ENCODE measurements around the gene TKT.
"Not testable (repeated sequence)": the region's sequence is repeated elsewhere in the genome, so short reads cannot be mapped to it uniquely, and the experiment has no call there.

The TKT gene

DNA sequence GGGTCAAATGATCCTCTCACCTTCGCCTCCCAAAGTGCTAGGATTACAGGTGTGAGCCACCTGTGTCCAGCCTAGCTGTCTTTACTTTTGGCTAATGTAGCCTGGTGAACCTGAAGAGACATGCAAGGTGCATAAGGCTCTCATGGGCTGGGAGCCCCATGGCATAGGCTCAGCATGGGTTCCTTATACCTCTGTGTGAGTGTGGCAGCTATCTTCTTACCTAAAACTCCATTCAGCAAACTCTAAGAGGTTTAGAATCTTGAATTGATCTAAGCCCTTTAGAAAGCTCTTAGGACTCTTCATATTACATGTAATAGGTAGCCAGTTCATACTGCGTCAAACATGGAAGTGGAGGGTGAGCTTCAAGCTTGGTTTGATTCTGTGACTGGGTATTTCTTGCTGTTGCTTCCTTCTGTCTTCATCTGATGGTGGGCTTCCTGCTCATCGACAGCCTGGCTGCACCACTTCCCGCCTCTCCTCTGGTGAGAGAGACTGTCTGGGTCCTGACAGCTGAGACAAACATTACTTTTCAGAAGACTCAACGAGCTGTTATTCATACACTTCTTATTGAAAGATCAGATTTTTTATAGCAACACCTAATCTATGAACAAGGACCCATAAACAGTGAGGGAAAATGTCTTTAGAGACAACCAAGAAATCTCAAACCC is 19.2 kb upstream of the TKT start:
- DNase-seq (ENCODE audit: low read depth) = no peak
- TF ChIP-seq MYC (IDR thresholded peaks at IDR 0.05; ENCODE audit: low read depth, low read length) (no peak), POLR2A (IDR thresholded peaks at IDR 0.05; ENCODE audit: extremely low read depth, insufficient read length) (no peak)
- TF ChIP-seq, protein P1, sequence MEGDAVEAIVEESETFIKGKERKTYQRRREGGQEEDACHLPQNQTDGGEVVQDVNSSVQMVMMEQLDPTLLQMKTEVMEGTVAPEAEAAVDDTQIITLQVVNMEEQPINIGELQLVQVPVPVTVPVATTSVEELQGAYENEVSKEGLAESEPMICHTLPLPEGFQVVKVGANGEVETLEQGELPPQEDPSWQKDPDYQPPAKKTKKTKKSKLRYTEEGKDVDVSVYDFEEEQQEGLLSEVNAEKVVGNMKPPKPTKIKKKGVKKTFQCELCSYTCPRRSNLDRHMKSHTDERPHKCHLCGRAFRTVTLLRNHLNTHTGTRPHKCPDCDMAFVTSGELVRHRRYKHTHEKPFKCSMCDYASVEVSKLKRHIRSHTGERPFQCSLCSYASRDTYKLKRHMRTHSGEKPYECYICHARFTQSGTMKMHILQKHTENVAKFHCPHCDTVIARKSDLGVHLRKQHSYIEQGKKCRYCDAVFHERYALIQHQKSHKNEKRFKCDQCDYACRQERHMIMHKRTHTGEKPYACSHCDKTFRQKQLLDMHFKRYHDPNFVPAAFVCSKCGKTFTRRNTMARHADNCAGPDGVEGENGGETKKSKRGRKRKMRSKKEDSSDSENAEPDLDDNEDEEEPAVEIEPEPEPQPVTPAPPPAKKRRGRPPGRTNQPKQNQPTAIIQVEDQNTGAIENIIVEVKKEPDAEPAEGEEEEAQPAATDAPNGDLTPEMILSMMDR (IDR thresholded peaks at IDR 0.05; ENCODE audit: low read depth, low read length) = no peak
- TF ChIP-seq, protein P2, sequence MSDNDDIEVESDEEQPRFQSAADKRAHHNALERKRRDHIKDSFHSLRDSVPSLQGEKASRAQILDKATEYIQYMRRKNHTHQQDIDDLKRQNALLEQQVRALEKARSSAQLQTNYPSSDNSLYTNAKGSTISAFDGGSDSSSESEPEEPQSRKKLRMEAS (IDR thresholded peaks at IDR 0.05; ENCODE audit: low read depth, low read length) = no peak
- H3K4me3 ChIP-seq (ENCODE audit: low read depth, low read length) = no peak overlapping the region

DNA sequence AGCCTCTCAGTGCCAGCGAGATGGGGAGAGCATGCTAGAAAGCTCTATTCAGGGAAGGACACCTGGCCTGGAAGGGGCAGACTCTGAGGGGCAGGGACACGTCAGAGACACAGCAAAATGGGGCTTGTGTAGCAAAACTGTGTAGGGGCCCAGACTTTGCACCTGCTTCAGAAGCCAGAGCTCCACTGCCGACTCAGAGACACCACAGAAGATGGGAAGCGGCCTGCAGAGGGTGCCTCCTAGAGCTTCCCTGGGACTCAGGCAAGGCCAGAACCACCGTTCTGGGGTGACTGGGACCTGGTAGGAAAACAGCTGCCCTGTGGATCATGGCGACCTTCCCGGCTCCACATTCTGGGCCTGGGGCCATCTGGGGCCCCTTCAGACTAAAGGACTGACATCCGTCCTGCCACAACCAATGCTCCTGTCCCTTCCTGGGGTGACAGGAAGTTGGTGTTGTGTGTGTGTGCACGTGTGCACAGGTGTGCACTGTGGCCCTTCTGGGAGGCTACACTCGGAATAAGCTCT is 17.4 kb upstream of the TKT start:
- no peak overlapping the region for H3K4me3 ChIP-seq (ENCODE audit: low read depth, low read length)

DNA sequence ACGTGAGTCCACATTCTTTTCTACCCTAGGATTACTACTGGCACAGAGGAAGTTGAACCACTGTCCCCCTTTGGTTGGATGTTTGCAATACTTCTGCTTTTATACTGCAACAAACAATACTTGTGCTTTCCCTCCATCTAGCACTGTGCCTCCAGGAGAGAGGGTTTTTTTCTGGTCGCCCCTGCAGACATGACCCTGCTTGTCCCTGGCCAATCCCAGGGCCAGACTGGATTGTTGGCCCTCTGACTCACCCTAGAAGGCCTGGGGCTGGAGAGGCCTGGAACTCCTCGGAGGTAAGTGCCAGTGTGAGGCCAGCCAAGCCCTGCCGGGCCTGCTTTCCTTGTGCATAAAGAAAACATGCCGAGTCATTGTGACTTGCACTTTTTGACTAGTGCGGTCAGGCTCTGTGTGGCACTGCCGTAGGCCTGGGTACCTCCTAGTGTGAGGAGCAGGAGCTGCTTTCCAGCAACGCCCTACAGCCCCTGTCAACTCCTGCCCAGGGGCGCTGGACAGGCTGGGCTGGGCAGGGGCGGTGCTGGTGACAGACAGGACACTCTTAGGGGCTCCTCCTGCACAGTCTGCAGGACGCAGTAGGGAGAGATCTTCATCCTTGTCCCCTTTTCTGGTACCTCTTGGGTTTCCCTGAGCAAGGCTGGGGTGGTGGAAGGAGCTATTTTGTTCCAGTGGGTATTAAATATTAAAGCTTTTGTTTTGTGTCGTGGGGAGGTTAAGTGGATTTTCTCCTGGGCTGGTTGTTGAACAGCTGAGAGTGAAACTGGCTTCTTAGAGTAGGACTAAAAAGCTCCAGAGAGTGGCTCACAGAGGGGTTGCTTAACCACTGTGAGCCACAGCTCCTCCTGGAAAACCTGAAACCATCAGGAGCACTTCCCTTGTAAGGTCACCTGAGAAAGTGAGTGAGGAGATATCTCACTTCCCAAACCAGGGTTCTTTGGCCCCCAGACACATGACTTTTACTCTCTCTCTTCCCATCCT is 14.4 kb upstream of the TKT start:
- peak; percentile 99 for DNase-seq (ENCODE audit: low read depth)
- peak overlapping the region; percentile 40 for H3K4me3 ChIP-seq (ENCODE audit: low read depth, low read length)
- TF ChIP-seq, protein P2 (IDR thresholded peaks at IDR 0.05; ENCODE audit: low read depth, low read length) = peak; percentile 40
- TF ChIP-seq MYC (IDR thresholded peaks at IDR 0.05; ENCODE audit: low read depth, low read length) (peak; percentile 64), POLR2A (IDR thresholded peaks at IDR 0.05; ENCODE audit: extremely low read depth, insufficient read length) (no peak)
- TF ChIP-seq, protein P1 (IDR thresholded peaks at IDR 0.05; ENCODE audit: low read depth, low read length) = peak; percentile 4

More for the DNA sequence above, 17.4 kb upstream of the TKT start:
- TF ChIP-seq MYC (IDR thresholded peaks at IDR 0.05; ENCODE audit: low read depth, low read length) (no peak), POLR2A (IDR thresholded peaks at IDR 0.05; ENCODE audit: extremely low read depth, insufficient read length) (no peak)
- TF ChIP-seq, protein P1 (IDR thresholded peaks at IDR 0.05; ENCODE audit: low read depth, low read length) = no peak
- TF ChIP-seq, protein P2 (IDR thresholded peaks at IDR 0.05; ENCODE audit: low read depth, low read length) = no peak
- no peak for DNase-seq (ENCODE audit: low read depth)

DNA sequence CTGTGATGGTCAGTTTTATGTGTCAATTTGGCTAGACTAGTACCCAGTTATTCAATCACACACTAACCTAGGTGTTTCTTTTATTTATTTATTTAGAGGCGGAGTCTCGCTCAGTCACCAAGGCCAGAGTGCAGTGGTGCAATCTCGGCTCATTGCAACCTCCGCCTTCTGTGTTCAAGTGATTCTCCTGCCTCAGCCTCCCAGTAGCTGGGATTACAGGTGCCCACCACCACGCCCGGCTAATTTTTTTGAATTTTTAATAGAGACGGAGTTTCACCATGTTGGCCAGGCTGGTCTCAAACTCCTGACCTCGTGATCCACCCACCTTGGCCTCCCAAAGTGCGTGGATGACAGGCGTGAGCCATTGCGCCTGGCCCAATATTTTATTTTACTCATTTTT is 13.4 kb upstream of the TKT start:
- peak overlapping the region; percentile 40 for H3K4me3 ChIP-seq (ENCODE audit: low read depth, low read length)
- DNase-seq (ENCODE audit: low read depth) = not testable (repeated sequence)

DNA sequence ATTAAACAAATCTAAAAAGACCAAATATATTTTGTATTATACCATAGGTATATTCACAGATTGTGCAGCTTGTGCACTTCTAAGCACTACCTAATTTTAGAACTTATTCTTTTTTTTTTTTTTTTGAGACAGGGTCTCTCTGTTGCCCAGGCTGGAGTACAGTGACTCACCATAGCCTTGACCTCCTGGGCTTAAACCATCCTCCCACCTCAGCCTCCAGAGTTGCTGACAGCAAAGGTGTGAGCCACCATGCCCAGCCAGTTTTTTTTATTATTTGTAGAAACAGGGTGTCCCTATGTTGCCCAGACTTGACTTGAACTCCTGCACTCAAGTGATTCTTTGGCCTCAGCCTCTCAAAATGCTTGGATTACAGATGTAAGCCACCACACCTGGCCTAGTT is 11.9 kb upstream of the TKT start:
- no peak overlapping the region for H3K4me3 ChIP-seq (ENCODE audit: low read depth, low read length)
- TF ChIP-seq, protein P1 (IDR thresholded peaks at IDR 0.05; ENCODE audit: low read depth, low read length) = no peak
- TF ChIP-seq POLR2A (IDR thresholded peaks at IDR 0.05; ENCODE audit: extremely low read depth, insufficient read length) (no peak), MYC (IDR thresholded peaks at IDR 0.05; ENCODE audit: low read depth, low read length) (no peak)
- TF ChIP-seq, protein P2 (IDR thresholded peaks at IDR 0.05; ENCODE audit: low read depth, low read length) = no peak
- no peak for DNase-seq (ENCODE audit: low read depth)

DNA sequence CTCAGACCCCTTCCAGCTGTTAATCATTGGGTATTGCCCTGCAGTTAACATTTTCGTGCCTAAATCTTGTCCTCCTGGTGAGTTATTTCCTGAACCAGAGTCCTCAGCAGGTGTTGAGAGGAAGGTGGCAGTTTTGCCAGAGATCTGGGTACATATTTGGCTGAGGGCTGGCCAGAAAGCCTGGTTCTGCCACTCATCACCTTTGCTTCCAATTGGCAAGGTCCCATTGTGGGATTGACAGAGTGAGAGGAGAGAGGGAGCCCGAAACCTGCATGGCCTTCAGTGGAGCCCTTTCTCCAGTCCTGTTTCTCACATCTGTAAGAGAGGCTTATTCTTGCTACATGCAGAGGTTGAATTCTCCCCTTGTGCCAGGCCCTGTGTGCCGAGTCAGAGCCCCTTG is 8.9 kb upstream of the TKT start:
- no peak for DNase-seq (ENCODE audit: low read depth)
- TF ChIP-seq POLR2A (IDR thresholded peaks at IDR 0.05; ENCODE audit: extremely low read depth, insufficient read length) (no peak), MYC (IDR thresholded peaks at IDR 0.05; ENCODE audit: low read depth, low read length) (no peak)
- TF ChIP-seq, protein P1 (IDR thresholded peaks at IDR 0.05; ENCODE audit: low read depth, low read length) = no peak
- TF ChIP-seq, protein P2 (IDR thresholded peaks at IDR 0.05; ENCODE audit: low read depth, low read length) = no peak

More for the DNA sequence above, 8.9 kb upstream of the TKT start:
- no peak overlapping the region for H3K4me3 ChIP-seq (ENCODE audit: low read depth, low read length)
